SU-DHL-6 (cell line): ENCODE results near the gene ADAT3.

Source experiments
- H2AFZ ChIP-seq: fragments of 200-600 bp; sonication (generic); 2 replicates; pipeline ENCODE4 v1.6.1; 2014; ENCODE audit warnings: low read depth, mild to moderate bottlenecking, moderate library complexity, mixed read lengths, antibody characterized with exemption, low read length; ENCODE audit not compliant: severe bottlenecking
- H3F3A ChIP-seq: fragments of 200-600 bp; shearing (Covaris generic); 2 replicates; pipeline ENCODE4 v1.6.0; 2016; ENCODE audit warnings: antibody characterized with exemption, mild to moderate bottlenecking; ENCODE audit not compliant: insufficient read depth
- H3K27ac ChIP-seq: fragments of 200-600 bp; sonication (generic); 2 replicates; pipeline ENCODE4 v1.5.1; 2016; ENCODE audit warnings: low read depth, mild to moderate bottlenecking, low read length, moderate library complexity, mixed read lengths
- H3K27me3 ChIP-seq: fragments of 200-600 bp; sonication (generic), shearing (Covaris generic); 2 replicates; pipeline ENCODE4 v1.6.0; 2014; ENCODE audit warnings: mild to moderate bottlenecking, low read length
- H3K36me3 ChIP-seq: fragments of 200-600 bp; sonication (generic); 2 replicates; pipeline ENCODE4 v1.6.1; 2014; ENCODE audit warnings: mild to moderate bottlenecking, low read length, mixed read lengths
- H3K4me2 ChIP-seq: fragments of 300-600, 200-600 bp; shearing (Covaris generic), sonication (generic); 2 replicates; pipeline ENCODE4 v1.6.0; 2014; ENCODE audit warnings: low read length, low read depth, mild to moderate bottlenecking; ENCODE audit not compliant: poor library complexity, severe bottlenecking
- H3K4me3 ChIP-seq: fragments of 200-600 bp; sonication (generic); 2 replicates; pipeline ENCODE4 v1.5.1; 2014; ENCODE audit warnings: antibody characterized with exemption, low read length, mild to moderate bottlenecking, mixed read lengths; ENCODE audit not compliant: insufficient read depth, poor library complexity, severe bottlenecking
- H3K79me2 ChIP-seq: fragments of 200-600 bp; sonication (generic); 2 replicates; pipeline ENCODE4 v1.6.1; 2014; ENCODE audit warnings: mild to moderate bottlenecking, low read length, moderate library complexity; ENCODE audit not compliant: insufficient read depth
- H3K9ac ChIP-seq: fragments of 200-600 bp; sonication (generic); 2 replicates; pipeline ENCODE4 v1.7.0; 2014; ENCODE audit warnings: mild to moderate bottlenecking, low read length
- H3K9me2 ChIP-seq: fragments of 200-600 bp; sonication (generic); replicated peaks from 2 replicates; pipeline ENCODE4 v1.6.1; 2014; ENCODE audit warnings: low read length; ENCODE audit not compliant: insufficient read depth
- H3K9me3 ChIP-seq: fragments of 200-600 bp; sonication (generic); 2 replicates; pipeline ENCODE4 v1.6.1; 2014; ENCODE audit warnings: low read length, mixed read lengths; ENCODE audit not compliant: insufficient read depth
- H4K20me1 ChIP-seq: fragments of 200-600 bp; sonication (generic); 2 replicates; pipeline ENCODE4 v1.6.1; 2014; ENCODE audit warnings: low read depth, mild to moderate bottlenecking, antibody characterized with exemption, low read length, moderate library complexity, mixed read lengths
- EZH2phosphoT487 ChIP-seq: fragments of 200-600 bp; sonication (generic), shearing (Covaris generic); conservative IDR thresholded peaks from 2 replicates; pipeline ENCODE4 v1.6.1; 2018; ENCODE audit warnings: mild to moderate bottlenecking, antibody characterized with exemption, low read length, moderate library complexity, mixed read lengths
- TF ChIP-seq, protein P1 (sequence below): fragments of 200-600 bp; sonication (generic); IDR thresholded peaks from one replicate; pipeline ENCODE4 v1.5.1; 2017; ENCODE audit warnings: antibody characterized with exemption, mild to moderate bottlenecking, low read length, moderate library complexity; ENCODE audit not compliant: insufficient read depth, poor library complexity, severe bottlenecking

The ADAT3 gene

DNA sequence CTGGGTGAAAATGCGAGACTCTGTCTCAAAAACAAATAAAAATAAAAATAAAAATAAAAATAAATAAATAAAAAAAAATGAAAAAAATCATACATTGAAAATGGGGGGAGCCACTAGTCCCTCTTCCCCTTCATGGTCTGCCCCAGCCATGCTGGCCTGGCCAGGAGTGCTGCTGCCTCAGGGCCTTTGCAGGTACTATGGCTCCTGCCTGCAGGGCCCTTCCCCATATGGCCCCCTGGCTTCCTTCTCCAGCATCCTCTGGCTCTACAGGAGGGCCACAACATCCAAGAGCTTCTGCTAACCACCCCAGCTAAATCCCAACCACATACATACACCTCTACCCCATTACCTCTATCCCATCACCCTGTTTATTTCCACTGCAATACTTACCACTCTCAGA is 15.3 kb upstream of the ADAT3 start:
- Histone ChIP-seq H3K9me3 (no peaks in the 10 kb centered on the region), H2AFZ (no peak overlapping the region), H3K9ac (no peak overlapping the region), H3K4me2 (no peak overlapping the region), H3K27me3 (no peaks in the 10 kb centered on the region), H3K36me3 (no peaks in the 10 kb centered on the region), H3K9me2 (no peaks in the 10 kb centered on the region), H3K27ac (no peak overlapping the region), H3K79me2 (peaks cover under 1% of the 10 kb centered on the region; the same call in 1 of the 2 replicates), H4K20me1 (no peaks in the 10 kb centered on the region), H3K4me3 (no peak overlapping the region), H3F3A (peaks cover 6% of the 10 kb centered on the region; the same call in 1 of the 2 replicates)
- TF ChIP-seq, protein P1, sequence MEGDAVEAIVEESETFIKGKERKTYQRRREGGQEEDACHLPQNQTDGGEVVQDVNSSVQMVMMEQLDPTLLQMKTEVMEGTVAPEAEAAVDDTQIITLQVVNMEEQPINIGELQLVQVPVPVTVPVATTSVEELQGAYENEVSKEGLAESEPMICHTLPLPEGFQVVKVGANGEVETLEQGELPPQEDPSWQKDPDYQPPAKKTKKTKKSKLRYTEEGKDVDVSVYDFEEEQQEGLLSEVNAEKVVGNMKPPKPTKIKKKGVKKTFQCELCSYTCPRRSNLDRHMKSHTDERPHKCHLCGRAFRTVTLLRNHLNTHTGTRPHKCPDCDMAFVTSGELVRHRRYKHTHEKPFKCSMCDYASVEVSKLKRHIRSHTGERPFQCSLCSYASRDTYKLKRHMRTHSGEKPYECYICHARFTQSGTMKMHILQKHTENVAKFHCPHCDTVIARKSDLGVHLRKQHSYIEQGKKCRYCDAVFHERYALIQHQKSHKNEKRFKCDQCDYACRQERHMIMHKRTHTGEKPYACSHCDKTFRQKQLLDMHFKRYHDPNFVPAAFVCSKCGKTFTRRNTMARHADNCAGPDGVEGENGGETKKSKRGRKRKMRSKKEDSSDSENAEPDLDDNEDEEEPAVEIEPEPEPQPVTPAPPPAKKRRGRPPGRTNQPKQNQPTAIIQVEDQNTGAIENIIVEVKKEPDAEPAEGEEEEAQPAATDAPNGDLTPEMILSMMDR: no peak
- no peak for TF ChIP-seq EZH2phosphoT487

DNA sequence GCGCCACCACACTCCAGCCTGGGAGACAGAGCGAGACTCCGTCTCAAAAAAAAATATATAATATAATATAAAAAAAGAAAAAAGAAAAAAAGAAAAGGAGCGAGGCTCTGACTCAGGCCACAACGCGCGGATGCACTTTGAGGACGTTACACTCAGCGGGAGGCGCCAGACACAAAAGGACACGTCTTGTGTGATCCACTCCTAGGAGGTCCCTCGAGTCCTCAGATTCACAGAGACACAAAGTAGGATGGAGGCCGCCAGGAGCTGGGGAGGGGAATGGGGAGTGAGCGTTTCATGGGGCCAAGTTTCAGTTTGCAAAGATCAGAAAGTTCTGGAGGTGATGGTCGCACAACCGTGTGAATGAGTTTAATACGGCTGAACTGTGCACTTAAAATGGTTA is 11.4 kb upstream of the ADAT3 start:
- Histone ChIP-seq H3K36me3 (no peaks in the 10 kb centered on the region), H3F3A (peaks cover 6% of the 10 kb centered on the region), H3K9me2 (no peaks in the 10 kb centered on the region), H3K9ac (no peak overlapping the region), H4K20me1 (no peaks in the 10 kb centered on the region), H3K4me2 (no peak overlapping the region), H3K27ac (no peak overlapping the region), H2AFZ (no peak overlapping the region), H3K4me3 (no peak overlapping the region), H3K9me3 (no peaks in the 10 kb centered on the region), H3K79me2 (no peaks in the 10 kb centered on the region), H3K27me3 (no peaks in the 10 kb centered on the region)
- TF ChIP-seq, protein P1: no peak
- TF ChIP-seq EZH2phosphoT487: no peak

DNA sequence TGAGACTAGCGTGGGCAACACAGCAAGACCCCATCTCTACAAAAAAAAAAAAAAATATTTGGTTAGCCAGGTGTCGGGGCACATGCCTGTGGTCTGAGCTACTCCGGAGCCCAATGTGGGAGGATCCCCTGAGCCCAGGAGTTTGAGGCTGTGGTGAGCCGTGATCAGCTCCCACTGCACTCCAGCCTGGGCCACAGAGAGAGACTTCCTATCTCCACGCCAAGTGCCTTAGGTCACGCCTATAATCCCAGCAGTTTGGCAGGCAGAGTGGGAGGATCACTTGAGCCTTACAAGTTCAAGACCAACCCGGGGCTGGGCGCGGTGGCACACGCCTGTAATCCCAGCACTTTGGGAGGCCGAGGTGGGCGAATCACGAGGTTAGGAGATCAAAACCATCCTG is 8.7 kb upstream of the ADAT3 start:
- no peak overlapping the region for H3K27ac ChIP-seq
- no peak for TF ChIP-seq EZH2phosphoT487
- TF ChIP-seq, protein P1: no peak
- no peaks in the 10 kb centered on the region for H4K20me1 ChIP-seq
- H3K9ac ChIP-seq: no peak overlapping the region
- no peak overlapping the region for H2AFZ ChIP-seq
- H3K9me2 ChIP-seq: no peaks in the 10 kb centered on the region
- peak overlapping the region; percentile 54 for H3K4me2 ChIP-seq
- H3K27me3 ChIP-seq: no peaks in the 10 kb centered on the region
- H3K79me2 ChIP-seq: no peaks in the 10 kb centered on the region
- no peaks in the 10 kb centered on the region for H3K9me3 ChIP-seq
- H3K36me3 ChIP-seq: no peaks in the 10 kb centered on the region
- H3K4me3 ChIP-seq: no peak overlapping the region
- H3F3A ChIP-seq: peaks cover 10% of the 10 kb centered on the region
